T-helper 1 cell treated with Interleukin-12 subunit alpha and Interleukin-12 subunit beta and Interleukin-4 antibody, amounts not matched to agents 30 μg/mL and 1 μg/mL, for 36 hours (primary cell): ENCODE results near the gene MYOM1.

Experiments used
- H3K27ac Mint-ChIP-seq: one replicate; pipeline ENCODE4 v1.8.0; 2021; ENCODE audit warnings: mild to moderate bottlenecking, mixed read lengths
- H3K27me3 Mint-ChIP-seq: one replicate; pipeline ENCODE4 v1.8.0; 2021; ENCODE audit warnings: low read depth, mixed read lengths
- H3K36me3 Mint-ChIP-seq: one replicate; pipeline ENCODE4 v1.8.0; 2021; ENCODE audit warnings: low read depth, mixed read lengths
- H3K4me1 Mint-ChIP-seq: one replicate; pipeline ENCODE4 v1.8.0; 2021; ENCODE audit warnings: low read depth, mixed read lengths
- H3K4me3 Mint-ChIP-seq: one replicate; pipeline ENCODE4 v1.8.0; 2021; ENCODE audit warnings: mild to moderate bottlenecking, moderate library complexity, mixed read lengths
- H3K9me3 Mint-ChIP-seq: one replicate; pipeline ENCODE4 v1.8.0; 2021; ENCODE audit warnings: mixed read lengths

Gene MYOM1

DNA sequence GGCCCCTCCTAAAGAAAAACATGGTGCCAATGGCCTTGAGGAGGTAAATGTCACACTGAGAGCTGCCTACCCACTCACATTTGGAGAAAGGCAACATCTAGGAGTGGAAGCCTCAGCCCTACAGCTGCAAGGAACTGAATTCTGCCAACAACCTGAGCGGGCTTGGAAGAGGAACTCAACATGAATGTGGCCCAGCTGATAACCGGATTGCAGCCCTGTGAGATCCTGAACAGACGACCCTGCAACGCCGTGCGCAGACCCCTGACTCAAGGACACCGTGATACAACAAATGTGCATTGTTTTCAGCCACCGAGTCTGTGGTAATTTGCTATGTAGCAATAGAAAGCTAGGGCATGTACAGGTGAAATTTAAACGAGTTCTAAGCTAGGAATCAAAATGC lies 99.4 kb downstream of the MYOM1 start:
- Mint-ChIP-seq H3K36me3 (no peaks in the 10 kb centered on the region), H3K27me3 (no peaks in the 10 kb centered on the region), H3K9me3 (peaks cover 7% of the 10 kb centered on the region), H3K4me1 (no peaks in the 10 kb centered on the region), H3K4me3 (no peak overlapping the region), H3K27ac (no peak overlapping the region)

DNA sequence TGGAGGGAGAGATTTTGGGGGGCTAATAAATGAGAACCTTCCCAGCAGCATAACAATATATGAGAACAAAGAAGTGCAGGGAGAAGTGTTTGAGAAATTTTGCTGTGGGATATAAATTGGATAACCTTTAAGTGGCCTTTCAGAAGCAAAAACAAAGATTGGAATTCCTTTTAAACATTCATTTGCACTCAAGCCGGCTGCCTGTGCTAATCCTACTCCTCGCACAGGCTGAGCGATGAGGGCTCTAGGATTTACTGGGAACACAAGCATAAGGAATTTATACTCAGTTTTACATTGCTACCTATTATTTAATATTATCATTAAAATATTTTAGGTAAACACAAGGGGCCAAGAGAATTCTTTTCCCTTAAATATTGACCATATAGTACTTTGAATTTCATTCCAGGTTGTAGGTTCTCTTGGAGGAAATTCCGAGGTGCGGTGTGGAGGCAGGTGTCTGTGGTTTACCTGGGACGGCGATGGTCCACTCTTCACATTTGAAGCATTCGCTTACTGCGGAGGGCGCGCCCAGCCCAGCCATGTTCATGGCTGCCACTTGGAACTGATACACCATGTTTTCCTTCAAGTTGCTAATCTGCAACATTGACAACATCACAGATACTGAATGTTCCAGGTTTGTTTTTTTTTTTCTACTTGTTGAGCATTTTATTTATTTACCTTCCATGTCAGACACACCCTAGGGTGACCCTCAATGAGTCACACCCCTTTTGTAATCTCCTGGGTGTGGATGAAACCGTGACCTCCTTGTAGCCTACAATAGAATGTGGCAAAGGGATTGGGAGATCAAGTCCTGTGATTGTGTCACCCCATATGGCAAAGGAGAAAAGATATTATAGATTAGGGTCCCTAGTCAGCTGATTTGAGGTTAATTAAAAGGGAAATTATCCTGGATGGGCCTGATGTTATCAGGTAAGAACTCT lies 100.1 kb downstream of the MYOM1 start:
- Mint-ChIP-seq H3K36me3 (no peaks in the 10 kb centered on the region), H3K4me1 (no peaks in the 10 kb centered on the region), H3K27ac (no peak overlapping the region), H3K9me3 (peaks cover 1% of the 10 kb centered on the region), H3K4me3 (no peak overlapping the region), H3K27me3 (no peaks in the 10 kb centered on the region)

DNA sequence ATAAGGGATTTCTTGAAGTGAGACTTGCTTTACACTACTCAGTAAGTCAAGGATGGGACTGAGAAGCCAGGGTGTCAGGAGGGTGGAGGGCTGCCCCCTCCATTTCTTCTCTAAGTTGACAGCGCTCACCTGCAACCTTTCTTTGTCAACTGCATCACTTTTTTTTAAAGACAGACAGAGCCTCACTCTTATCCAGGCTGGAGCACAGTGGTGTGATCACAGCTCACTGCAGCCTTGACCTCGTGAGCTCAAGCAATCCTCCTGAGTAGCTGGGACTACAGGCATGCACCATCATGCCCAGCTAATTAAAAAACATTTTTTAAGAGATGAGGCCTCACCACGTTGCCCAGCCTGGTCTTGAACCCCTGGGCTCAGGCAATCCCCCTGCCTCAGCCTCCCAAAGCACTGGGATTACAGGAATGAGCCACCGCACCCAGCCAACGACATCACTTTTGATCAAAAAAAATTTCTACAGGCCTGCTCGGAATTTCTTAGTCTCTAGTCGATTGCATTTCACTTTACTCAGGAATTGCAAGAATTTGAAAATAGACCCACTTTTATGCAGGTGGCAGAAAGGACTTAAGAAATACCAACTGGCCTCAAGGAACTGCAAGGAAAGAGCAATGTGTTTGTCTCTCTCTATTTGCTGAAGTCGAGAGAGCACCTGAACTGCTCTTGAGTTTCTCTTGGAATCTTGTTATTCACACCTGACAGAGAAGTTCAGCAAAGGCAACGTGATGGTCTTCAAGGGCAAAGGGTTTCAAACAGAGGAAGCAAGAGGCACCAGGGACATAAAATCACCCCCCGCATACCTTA lies 101.4 kb downstream of the MYOM1 start:
- no peaks in the 10 kb centered on the region for H3K4me1 Mint-ChIP-seq

DNA sequence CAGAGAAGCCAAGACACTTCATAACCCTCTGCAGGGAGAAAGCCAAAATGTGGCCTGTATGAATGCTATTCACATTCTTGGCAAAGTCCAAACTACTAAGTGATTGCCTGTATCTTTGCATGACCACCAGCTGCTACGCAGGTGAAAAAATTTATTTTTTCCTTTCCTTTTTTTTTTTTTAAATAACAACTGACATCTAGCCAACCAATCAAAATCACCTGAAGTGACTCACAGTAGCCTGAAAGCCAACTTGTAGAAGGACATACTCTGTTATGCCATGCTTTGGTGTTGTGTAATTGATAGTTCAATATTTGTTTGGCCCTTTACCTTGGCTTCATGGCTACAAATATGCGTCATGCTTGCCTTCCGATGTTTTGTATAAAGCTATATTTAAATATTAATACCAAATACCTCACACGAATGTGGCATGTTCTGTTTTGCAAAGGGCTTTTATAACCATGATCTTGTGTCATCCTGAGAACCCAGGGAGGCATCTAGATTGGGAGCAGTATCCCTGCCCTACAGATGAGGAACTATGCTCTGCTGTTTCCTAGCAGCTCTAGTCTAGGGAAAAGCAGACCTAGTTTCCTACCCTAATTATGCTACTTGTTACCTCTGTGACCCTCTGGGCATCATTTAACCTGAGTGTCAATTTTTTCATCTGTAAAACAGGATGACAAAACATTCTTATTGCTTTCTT lies 102.1 kb downstream of the MYOM1 start:
- Mint-ChIP-seq H3K9me3 (no peaks in the 10 kb centered on the region), H3K4me3 (no peak overlapping the region), H3K27ac (no peak overlapping the region), H3K4me1 (no peaks in the 10 kb centered on the region), H3K36me3 (no peaks in the 10 kb centered on the region), H3K27me3 (no peaks in the 10 kb centered on the region)

More for the DNA sequence above, 101.4 kb downstream of the MYOM1 start:
- no peaks in the 10 kb centered on the region for H3K36me3 Mint-ChIP-seq
- H3K27me3 Mint-ChIP-seq: no peaks in the 10 kb centered on the region
- no peak overlapping the region for H3K4me3 Mint-ChIP-seq
- H3K27ac Mint-ChIP-seq: no peak overlapping the region
- H3K9me3 Mint-ChIP-seq: no peaks in the 10 kb centered on the region

DNA sequence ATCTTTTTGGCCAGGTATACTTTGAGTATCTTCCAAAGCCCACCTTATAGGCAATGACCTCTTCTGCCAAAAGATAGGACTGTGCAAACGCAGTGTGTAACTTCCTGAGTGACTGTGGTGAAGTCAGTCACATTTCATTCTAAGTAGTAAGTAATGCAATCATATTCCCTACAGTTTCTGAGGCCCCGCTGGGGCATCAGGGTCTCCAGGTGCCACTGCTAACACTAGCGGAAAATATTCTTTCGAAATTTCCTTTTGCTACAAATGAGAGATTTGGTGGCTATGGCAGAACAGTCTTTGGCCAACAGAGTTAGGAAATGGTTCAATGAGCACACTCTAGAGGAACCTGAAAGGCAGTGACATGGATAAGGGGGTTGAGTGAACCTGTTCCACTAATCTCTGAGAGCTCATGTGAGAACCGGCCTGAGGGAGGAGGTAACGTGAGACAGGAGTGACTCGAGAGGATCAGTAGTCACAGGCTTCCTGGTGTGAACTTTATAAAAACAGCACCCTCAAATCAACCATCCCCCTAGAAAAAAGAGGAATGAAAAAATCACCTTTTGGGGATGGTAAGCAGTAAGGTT lies 104.2 kb downstream of the MYOM1 start:
- no peaks in the 10 kb centered on the region for H3K36me3 Mint-ChIP-seq
- no peak overlapping the region for H3K27ac Mint-ChIP-seq
- H3K4me3 Mint-ChIP-seq: no peak overlapping the region

DNA sequence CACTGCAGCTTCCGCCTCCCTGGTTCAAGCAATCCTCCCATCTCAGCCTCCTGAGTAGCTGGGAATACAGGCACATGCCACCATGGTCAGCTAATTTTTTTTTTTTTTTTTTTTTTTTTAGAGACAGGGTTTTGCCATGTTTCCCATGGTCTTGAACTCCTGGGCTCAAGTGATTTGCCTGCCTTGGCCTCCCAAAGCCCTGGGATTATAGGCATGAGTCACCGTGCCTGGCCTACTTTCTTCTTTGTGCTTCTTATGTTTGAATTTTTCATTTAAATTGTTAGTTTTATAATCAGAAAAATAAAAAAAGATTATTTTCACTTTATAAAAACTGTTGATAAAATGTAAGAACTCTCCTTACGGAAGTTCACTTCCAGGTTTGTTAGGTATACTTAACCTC lies 105.3 kb downstream of the MYOM1 start:
- Mint-ChIP-seq H3K27me3 (no peaks in the 10 kb centered on the region), H3K27ac (no peak overlapping the region), H3K4me1 (no peaks in the 10 kb centered on the region), H3K36me3 (no peaks in the 10 kb centered on the region), H3K4me3 (no peak overlapping the region), H3K9me3 (no peaks in the 10 kb centered on the region)

More for the DNA sequence above, 104.2 kb downstream of the MYOM1 start:
- Mint-ChIP-seq H3K4me1 (no peaks in the 10 kb centered on the region), H3K9me3 (no peaks in the 10 kb centered on the region), H3K27me3 (no peaks in the 10 kb centered on the region)

DNA sequence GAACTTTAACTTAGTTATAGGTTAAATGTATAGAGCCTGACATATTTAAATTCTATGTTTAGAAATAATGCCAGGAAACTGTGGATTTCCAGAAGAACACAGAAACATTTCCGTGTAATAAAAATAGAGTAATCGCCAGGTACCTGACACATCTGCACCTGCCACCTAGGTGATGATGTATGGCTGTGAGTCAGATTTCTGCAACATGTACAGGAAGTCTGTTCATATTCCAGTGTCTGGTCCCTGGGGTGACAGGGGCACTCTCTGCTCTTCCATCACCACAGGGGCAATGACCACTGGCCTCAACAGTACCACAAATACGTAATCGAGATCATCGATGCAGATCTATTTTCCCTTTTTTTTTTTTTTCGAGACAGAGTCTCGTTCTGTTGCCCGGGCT lies 105.7 kb downstream of the MYOM1 start:
- no peak overlapping the region for H3K27ac Mint-ChIP-seq
- H3K4me1 Mint-ChIP-seq: no peaks in the 10 kb centered on the region
- H3K9me3 Mint-ChIP-seq: no peaks in the 10 kb centered on the region
- no peaks in the 10 kb centered on the region for H3K27me3 Mint-ChIP-seq
- no peaks in the 10 kb centered on the region for H3K36me3 Mint-ChIP-seq
- no peak overlapping the region for H3K4me3 Mint-ChIP-seq

DNA sequence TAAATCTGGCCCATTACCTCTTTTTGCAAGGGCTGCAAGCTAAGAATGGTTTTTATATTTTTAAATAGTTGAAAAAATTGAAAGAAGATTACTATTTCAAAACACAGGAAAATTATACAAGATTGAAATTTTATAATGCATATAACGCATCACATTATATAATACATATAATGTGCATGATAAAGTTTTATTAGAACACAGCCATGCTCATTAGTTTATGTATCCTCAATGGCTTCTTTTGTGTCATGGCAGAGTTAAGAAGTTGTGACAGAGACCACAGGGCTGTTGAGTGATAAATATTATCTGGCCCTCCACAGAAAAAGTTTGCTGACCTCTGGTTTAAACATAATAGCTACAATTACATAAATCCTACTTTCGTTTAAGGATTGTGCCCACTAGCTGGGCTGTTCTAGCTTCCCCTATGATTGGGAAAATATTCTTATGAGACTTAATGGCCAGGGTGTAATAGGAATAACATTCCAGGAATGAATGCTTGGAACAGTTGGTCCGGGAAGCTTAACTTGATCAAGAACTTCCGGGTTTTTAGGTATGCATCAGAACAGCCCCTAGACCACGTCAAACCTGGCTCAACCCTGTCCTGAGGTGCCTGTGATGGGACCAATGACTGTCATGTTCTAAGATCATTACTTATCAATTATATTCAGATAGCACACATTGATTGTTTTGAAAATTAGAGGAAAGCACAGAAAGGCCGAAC lies 108.1 kb downstream of the MYOM1 start:
- no peaks in the 10 kb centered on the region for H3K4me1 Mint-ChIP-seq
- no peaks in the 10 kb centered on the region for H3K36me3 Mint-ChIP-seq
- no peaks in the 10 kb centered on the region for H3K9me3 Mint-ChIP-seq
- no peak overlapping the region for H3K4me3 Mint-ChIP-seq
- no peak overlapping the region for H3K27ac Mint-ChIP-seq
- peaks cover 1% of the 10 kb centered on the region for H3K27me3 Mint-ChIP-seq

DNA sequence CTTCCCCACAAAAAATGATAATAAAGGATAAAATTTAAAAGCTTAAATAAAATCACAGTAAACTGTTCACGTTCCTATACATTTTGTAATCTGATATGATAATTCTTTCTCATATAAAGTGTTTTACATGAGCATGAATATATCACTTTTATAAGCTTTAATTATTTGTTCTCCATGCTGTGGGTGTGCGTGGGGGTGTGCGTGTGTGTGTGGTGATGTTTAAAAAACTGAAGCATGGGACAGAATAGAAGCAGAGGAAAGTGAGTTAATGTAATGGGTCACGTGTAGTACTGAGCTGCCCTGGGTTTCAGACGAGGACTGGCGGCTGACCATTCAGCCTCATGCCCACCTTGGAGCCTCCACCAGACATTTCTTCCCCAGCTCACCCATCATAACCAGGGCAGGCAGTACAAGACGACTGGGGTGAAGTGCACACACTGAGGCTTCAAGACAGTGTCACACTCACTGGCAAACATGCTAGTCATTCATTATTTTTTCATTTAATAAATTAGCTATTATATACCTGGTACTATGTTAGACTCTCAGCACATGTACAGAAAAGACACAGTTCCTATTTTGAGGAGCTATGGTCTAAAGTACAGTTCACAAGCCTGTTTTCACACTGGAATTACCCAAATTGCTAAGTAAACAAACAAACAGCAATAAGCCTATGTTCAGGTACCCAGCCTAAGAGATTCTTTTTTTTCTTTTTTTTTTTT lies 109.6 kb downstream of the MYOM1 start:
- Mint-ChIP-seq H3K4me1 (no peaks in the 10 kb centered on the region), H3K27me3 (peaks cover 4% of the 10 kb centered on the region), H3K9me3 (no peaks in the 10 kb centered on the region), H3K36me3 (no peaks in the 10 kb centered on the region), H3K4me3 (no peak overlapping the region), H3K27ac (no peak overlapping the region)

DNA sequence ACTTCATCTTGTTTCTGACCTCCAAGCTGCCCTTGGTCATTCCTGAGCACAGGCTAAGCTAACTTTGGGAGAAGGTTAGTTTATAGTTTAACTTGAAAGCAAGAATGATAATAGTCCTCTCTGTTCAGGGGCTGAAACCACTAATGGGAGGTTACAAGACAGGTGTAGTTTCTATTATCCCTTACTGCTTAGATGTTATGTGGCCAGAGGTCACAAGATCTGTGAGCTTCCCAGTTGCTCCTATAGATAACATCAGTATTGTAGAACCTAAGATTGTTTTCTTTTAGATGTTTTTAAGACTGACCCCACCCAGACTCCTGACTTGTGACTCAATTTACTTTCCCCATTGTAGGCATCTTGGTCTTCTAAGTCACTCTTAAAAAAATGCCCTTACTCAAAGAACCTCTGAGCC lies 112.0 kb downstream of the MYOM1 start:
- H3K27ac Mint-ChIP-seq: no peak overlapping the region
- H3K36me3 Mint-ChIP-seq: no peaks in the 10 kb centered on the region
- H3K4me3 Mint-ChIP-seq: no peak overlapping the region
- no peaks in the 10 kb centered on the region for H3K9me3 Mint-ChIP-seq
- H3K4me1 Mint-ChIP-seq: no peaks in the 10 kb centered on the region
- peaks cover 4% of the 10 kb centered on the region for H3K27me3 Mint-ChIP-seq

DNA sequence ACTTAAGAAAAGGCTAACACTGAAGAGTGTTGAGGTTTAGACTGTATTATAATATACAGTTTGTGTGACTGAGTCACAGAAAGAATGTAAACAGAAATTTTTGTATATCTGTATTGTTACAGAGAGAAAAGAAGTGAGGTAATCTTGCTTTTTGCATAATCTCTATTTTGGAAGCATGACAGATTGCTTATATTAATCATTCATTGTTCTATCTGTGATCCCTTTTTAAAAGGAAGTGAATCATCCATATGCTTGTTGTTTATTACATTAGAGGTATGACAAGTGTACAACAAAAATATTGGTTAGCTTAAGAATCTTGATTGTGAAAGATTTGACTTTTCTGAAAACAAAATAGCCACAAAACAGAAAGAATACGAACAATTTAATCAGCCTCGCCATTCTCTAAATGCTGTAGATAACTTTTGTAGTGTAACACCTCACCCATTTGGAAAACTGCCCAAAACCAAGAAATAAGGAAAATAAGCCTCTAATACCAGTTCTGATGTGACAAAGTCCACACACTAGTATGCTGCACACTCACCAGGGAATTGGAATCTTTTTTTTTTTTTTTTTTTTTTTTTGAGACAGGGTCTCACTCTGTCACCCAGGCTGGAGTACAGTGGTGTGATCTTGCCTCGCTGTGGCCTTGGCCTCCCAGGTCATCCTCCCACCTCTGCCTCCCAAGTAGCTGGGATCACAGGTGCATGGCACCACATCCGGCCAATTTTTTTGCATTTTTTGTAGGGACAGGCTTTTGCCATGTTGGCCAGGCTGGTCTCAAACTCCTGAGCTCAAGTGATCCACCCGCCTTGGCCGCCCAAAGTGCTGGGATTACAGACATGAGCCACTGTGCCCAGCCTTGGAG lies 115.3 kb downstream of the MYOM1 start:
- Mint-ChIP-seq H3K27ac (no peak overlapping the region), H3K36me3 (no peaks in the 10 kb centered on the region), H3K27me3 (peaks cover 4% of the 10 kb centered on the region), H3K4me3 (no peak overlapping the region), H3K9me3 (no peaks in the 10 kb centered on the region), H3K4me1 (no peaks in the 10 kb centered on the region)

DNA sequence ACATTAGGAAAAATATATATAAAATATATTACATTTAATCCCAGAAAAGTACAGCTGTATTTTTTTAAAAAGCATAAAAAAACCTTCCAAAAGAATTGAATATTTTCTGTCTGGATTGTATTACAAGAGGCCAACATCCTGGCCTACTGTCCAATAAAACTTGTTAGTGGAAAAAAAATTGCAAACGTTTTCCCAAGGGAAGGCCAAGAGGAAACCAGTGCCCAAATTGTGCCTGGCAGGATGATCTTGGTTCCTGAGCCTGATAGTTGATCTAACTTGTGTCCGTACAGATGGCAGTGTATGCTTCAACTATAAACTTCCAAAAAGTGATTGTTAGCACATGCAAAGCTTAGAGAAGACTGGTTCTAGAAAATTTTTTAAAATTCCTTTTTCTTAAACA lies 116.2 kb downstream of the MYOM1 start:
- H3K27ac Mint-ChIP-seq: no peak overlapping the region
- H3K4me3 Mint-ChIP-seq: no peak overlapping the region
- H3K9me3 Mint-ChIP-seq: no peaks in the 10 kb centered on the region
- no peaks in the 10 kb centered on the region for H3K36me3 Mint-ChIP-seq
- H3K4me1 Mint-ChIP-seq: no peaks in the 10 kb centered on the region
- peaks cover 4% of the 10 kb centered on the region for H3K27me3 Mint-ChIP-seq
